ENCODE measurements around the gene PNP. TPM values are rescaled to one million over a fixed set of nuclear protein-coding genes. Genes with fewer than 3 reads are reported as not detected.
A peak's percentile ranks its signal among the peaks of the same experiment; 100 is the strongest.

Gene PNP
- total RNA-seq: 10 to 100 TPM; 11.3 to 47.7 (median 46.0) TPM
- 100 to 1,000 TPM in 1 of 3 donors, 10 to 100 TPM in 2; 36.5 to 125 (median 72.1) TPM for polyA plus RNA-seq
- long read RNA-seq, donor 1, partial matches to known transcripts: 22 of 26 reads
- long read RNA-seq, donor 1, other reads (novel, unspliced or antisense): 0 of 26 reads
- long read RNA-seq, donor 2, partial matches to known transcripts: 28 of 35 reads
- long read RNA-seq, donor 2, other reads (novel, unspliced or antisense): 0 of 35 reads
- long read RNA-seq, donor 3, partial matches to known transcripts: 0 of 5 reads
- long read RNA-seq, donor 3, other reads (novel, unspliced or antisense): 0 of 5 reads
- long read RNA-seq, donor 4: 0 reads
- long read RNA-seq, donor 5, partial matches to known transcripts: 7 of 11 reads
- long read RNA-seq, donor 5, other reads (novel, unspliced or antisense): 0 of 11 reads
- long read RNA-seq, donor 6, transcript PNP-207 (2 exons, 2,573 nt): minor isoform, 8 of 89 reads
- long read RNA-seq, donor 6, transcript PNP-201 (6 exons, 1,509 nt): major isoform, 11 of 89 reads
- long read RNA-seq, donor 6, partial matches to known transcripts: 70 of 89 reads
- long read RNA-seq, donor 6, other reads (novel, unspliced or antisense): 0 of 89 reads
- long read RNA-seq, donor 7, partial matches to known transcripts: 0 of 4 reads
- long read RNA-seq, donor 7, other reads (novel, unspliced or antisense): 0 of 4 reads
- long read RNA-seq, donor 8, transcript PNP-201 (6 exons, 1,509 nt): major isoform, 5 of 39 reads
- long read RNA-seq, donor 8, partial matches to known transcripts: 32 of 39 reads
- long read RNA-seq, donor 8, other reads (novel, unspliced or antisense): 0 of 39 reads
- long read RNA-seq, donor 9, transcript PNP-201 (6 exons, 1,509 nt): major isoform, 6 of 32 reads
- long read RNA-seq, donor 9, partial matches to known transcripts: 26 of 32 reads
- long read RNA-seq, donor 9, other reads (novel, unspliced or antisense): 0 of 32 reads
- long read RNA-seq, donor 10, partial matches to known transcripts: 20 of 27 reads
- long read RNA-seq, donor 10, other reads (novel, unspliced or antisense): 0 of 27 reads

DNA sequence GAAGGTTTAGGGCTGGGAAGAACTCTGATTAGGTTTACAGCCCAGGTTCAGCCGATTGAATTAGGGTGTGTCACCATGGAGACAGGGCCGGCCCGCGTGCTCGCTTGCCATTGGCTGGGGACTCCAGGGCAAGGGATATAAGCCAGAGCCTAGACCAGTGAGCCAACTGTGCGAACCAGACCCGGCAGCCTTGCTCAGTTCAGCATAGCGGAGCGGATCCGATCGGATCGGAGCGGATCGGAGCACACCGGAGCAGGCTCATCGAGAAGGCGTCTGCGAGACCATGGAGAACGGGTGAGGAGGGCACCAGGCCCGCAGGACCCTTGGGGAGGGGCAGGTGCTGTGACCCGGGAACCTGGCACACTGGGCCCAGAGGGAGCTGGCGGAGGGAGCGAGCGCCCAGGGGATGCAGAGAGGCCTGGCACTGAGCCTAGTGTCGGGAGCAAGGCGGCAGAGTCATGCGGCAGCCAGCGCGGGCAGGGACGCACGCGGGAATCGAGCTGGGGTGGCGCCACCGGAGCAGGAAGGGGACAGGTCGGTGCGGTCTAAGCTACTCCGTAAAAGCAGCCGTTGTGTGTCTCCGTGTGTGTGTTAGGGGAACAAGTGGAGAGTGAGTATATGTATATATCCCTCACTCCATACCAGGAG, at the start of gene PNP:
Gene PNP (plus strand): TSS at position 165 of the 648 bp plus-strand sequence. CDS start 119 bp downstream, at position 284.
- Histone ChIP-seq H3K36me3 (peaks cover 0 to 25% (median 22%) of the 10 kb centered on the region in 4 donors), H3K4me1 (peaks cover 14 to 51% (median 28%) of the 10 kb centered on the region in 4 donors), H3K27me3 (no peaks in the 10 kb centered on the region), H3K9me3 (no peaks in the 10 kb centered on the region), H3K27ac (peak within 1 kb of the TSS; percentile 91 to 96 (median 92)), H3K4me3 (peak within 1 kb of the TSS; percentile 70 to 76 (median 74))
- 0 to 1% (median 0%) methylated on average over 35 to 40 of the region's 40 CpGs for WGBS, 5 donors
- peak in 3 of 4 donors; percentile 75 to 98 (median 84) for TF ChIP-seq POLR2A (IDR thresholded peaks at IDR 0.05)
- TF ChIP-seq POLR2AphosphoS5 (IDR thresholded peaks at IDR 0.05): peak; percentile 98 to 100 (median 100)
- no peak for TF ChIP-seq EP300 (IDR thresholded peaks at IDR 0.05)
- TF ChIP-seq, protein P1, sequence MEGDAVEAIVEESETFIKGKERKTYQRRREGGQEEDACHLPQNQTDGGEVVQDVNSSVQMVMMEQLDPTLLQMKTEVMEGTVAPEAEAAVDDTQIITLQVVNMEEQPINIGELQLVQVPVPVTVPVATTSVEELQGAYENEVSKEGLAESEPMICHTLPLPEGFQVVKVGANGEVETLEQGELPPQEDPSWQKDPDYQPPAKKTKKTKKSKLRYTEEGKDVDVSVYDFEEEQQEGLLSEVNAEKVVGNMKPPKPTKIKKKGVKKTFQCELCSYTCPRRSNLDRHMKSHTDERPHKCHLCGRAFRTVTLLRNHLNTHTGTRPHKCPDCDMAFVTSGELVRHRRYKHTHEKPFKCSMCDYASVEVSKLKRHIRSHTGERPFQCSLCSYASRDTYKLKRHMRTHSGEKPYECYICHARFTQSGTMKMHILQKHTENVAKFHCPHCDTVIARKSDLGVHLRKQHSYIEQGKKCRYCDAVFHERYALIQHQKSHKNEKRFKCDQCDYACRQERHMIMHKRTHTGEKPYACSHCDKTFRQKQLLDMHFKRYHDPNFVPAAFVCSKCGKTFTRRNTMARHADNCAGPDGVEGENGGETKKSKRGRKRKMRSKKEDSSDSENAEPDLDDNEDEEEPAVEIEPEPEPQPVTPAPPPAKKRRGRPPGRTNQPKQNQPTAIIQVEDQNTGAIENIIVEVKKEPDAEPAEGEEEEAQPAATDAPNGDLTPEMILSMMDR (IDR thresholded peaks at IDR 0.05): no peak
- intact Hi-C loops (cut with DNase I; ENCODE audit: low total_unique reads): no loop called here
- peak; percentile 93 to 96 for DNase-seq

DNA sequence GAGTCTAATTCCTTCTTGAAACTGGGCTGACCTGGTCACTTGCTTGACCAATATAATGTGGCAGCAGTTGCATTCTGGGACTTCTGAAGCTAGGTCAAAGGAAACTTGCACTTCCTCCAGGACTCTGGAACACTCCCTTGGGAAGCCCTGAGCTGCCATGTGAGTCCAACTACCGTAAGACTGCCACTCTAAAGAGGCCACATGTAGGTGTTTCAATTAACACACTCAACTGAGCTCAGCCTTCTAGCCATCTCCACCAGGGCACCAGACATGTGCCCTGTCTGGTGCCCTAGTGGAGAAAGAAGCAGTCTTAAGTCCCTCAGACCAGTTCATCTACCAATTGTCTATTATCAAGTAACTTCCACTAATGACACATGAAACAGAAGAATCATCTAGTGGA, 49.8 kb upstream of the PNP start:
- Histone ChIP-seq H3K27ac (peak overlapping the region; percentile 54 to 79 (median 73)), H3K4me3 (no peak overlapping the region), H3K9me3 (no peaks in the 10 kb centered on the region), H3K36me3 (no peaks in the 10 kb centered on the region), H3K27me3 (no peaks in the 10 kb centered on the region), H3K4me1 (peaks cover 17 to 39% (median 19%) of the 10 kb centered on the region in 4 donors)
- intact Hi-C loops (cut with DNase I; ENCODE audit: low total_unique reads): loop anchor here (10.0 kb wide), 1 partner anchor 55 kb away; no protein-coding TSS in a partner anchor
- WGBS, 5 donors: 61 to 93% (median 71%) methylated on average over 1 of the region's 1 CpG
- DNase-seq: peak in 1 of 2 donors; percentile 25
- TF ChIP-seq POLR2A (IDR thresholded peaks at IDR 0.05) (no peak), EP300 (IDR thresholded peaks at IDR 0.05) (no peak), POLR2AphosphoS5 (IDR thresholded peaks at IDR 0.05) (no peak)
- TF ChIP-seq, protein P1 (IDR thresholded peaks at IDR 0.05): no peak

DNA sequence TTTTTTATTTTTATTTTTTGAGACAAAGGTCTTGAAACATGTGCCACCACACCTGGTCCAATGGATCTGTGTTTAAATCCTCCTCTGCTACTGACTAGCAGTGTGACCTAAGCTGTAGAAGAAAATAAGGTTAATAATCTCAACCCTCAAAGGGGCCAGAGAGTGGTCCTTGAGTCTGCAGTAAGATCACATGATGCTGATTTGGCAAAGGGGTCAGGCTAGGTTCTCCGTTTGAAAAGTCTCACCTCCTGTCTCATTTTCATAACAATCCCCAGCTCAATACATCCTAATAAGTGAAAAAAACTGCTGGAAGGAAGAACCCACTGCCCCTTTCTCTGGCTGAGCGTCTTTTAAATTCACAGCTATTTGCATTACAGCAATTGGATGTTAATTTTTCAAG, 47.9 kb upstream of the PNP start:
- H3K27me3 ChIP-seq: no peaks in the 10 kb centered on the region
- H3K4me1 ChIP-seq: peaks cover 7 to 26% (median 14%) of the 10 kb centered on the region in 4 donors
- H3K9me3 ChIP-seq: no peaks in the 10 kb centered on the region
- H3K27ac ChIP-seq: no peak overlapping the region
- H3K36me3 ChIP-seq: no peaks in the 10 kb centered on the region
- WGBS, 5 donors: 47 to 62% (median 52%) methylated on average over 2 of the region's 2 CpGs
- TF ChIP-seq POLR2A (IDR thresholded peaks at IDR 0.05): no peak
- TF ChIP-seq EP300 (IDR thresholded peaks at IDR 0.05): no peak
- TF ChIP-seq POLR2AphosphoS5 (IDR thresholded peaks at IDR 0.05): no peak
- TF ChIP-seq, protein P1 (IDR thresholded peaks at IDR 0.05): no peak
- H3K4me3 ChIP-seq: no peak overlapping the region
- intact Hi-C loops (cut with DNase I; ENCODE audit: low total_unique reads): no loop called here
- DNase-seq: no peak

Measured in stomach (tissue), 19 donors.